AG10803 (cell line): ENCODE results near the gene A2ML1.
"Not testable (repeated sequence)": the region's sequence is repeated elsewhere in the genome, so short reads cannot be mapped to it uniquely, and the experiment has no call there.

Experiments
- DNase-seq: peaks from one replicate; pipeline ENCODE4 v3.0.0; 2010; ENCODE audit warnings: low read depth
- H3K4me3 ChIP-seq: 2 replicates; pipeline ENCODE4 v1.5.1; 2011; ENCODE audit warnings: mild to moderate bottlenecking, low read length, control low read depth
- CTCF ChIP-seq: conservative IDR thresholded peaks from 2 replicates; pipeline ENCODE4 v1.5.1; 2011; ENCODE audit warnings: mild to moderate bottlenecking, low read length, control low read depth, inconsistent platforms

Gene A2ML1

GRCh38 chr12:8785499-8785898 lies 36.9 kb upstream of the A2ML1 start:
- no peak for TF ChIP-seq CTCF
- H3K4me3 ChIP-seq, result no peak overlapping the region
- no peak for DNase-seq

GRCh38 chr12:8787206-8787605 lies 35.2 kb upstream of the A2ML1 start:
- not testable (repeated sequence) for H3K4me3 ChIP-seq, DNase-seq

- not testable (repeated sequence) for DNase-seq, H3K4me3 ChIP-seq
Measured at GRCh38 chr12:8788706-8789105, 33.7 kb upstream of the A2ML1 start.

GRCh38 chr12:8789341-8790013 lies 32.9 kb upstream of the A2ML1 start:
- H3K4me3 ChIP-seq, DNase-seq: not testable (repeated sequence)

- H3K4me3 ChIP-seq, DNase-seq: not testable (repeated sequence)
Measured at GRCh38 chr12:8793226-8793625, 29.2 kb upstream of the A2ML1 start.

GRCh38 chr12:8794611-8795010 lies 27.8 kb upstream of the A2ML1 start:
- H3K4me3 ChIP-seq, DNase-seq: not testable (repeated sequence)

GRCh38 chr12:8796831-8797626 lies 25.4 kb upstream of the A2ML1 start:
- DNase-seq, result no peak
- no peak overlapping the region for H3K4me3 ChIP-seq
- no peak for TF ChIP-seq CTCF

GRCh38 chr12:8801213-8801612 lies 21.2 kb upstream of the A2ML1 start:
- not testable (repeated sequence) for DNase-seq, H3K4me3 ChIP-seq

GRCh38 chr12:8804833-8805232 lies 17.6 kb upstream of the A2ML1 start:
- not testable (repeated sequence) for DNase-seq, H3K4me3 ChIP-seq

- H3K4me3 ChIP-seq, DNase-seq: not testable (repeated sequence)
Measured at GRCh38 chr12:8805487-8805886, 16.9 kb upstream of the A2ML1 start.

- DNase-seq, result peak; percentile 42
Measured at GRCh38 chr12:8807084-8807483, 15.3 kb upstream of the A2ML1 start.

GRCh38 chr12:8810112-8810511 lies 12.3 kb upstream of the A2ML1 start:
- not testable (repeated sequence) for DNase-seq, H3K4me3 ChIP-seq

More at GRCh38 chr12:8807084-8807483, 15.3 kb upstream of the A2ML1 start:
- not testable (repeated sequence) for H3K4me3 ChIP-seq
